SK-N-SH treated with all-trans-retinoic acid at 6 μM for 48 hours (cell line): Measurements from ENCODE around the gene ANKRD17.
"Not testable (repeated sequence)": the region's sequence is repeated elsewhere in the genome, so short reads cannot be mapped to it uniquely, and the experiment has no call there.

ENCODE experiments used
- ATAC-seq: fragments of 200-7000 bp; cut with Tn5 transposase; 3 replicates; pipeline ENCODE4 v1.9.1; 2020; ENCODE audit warnings: mild to moderate bottlenecking, moderate library complexity
- ARNTL ChIP-seq: fragments of 450-650 bp; formaldehyde crosslinking; IDR thresholded peaks from 2 replicates; pipeline ENCODE4 v1.5.0; 2020; ENCODE audit warnings: low read depth, mild to moderate bottlenecking, moderate library complexity, borderline replicate concordance
- BACH2 ChIP-seq: fragments of 250-450 bp; sonication (Bioruptor Pico); IDR thresholded peaks from 2 replicates; pipeline ENCODE4 v1.9.0; 2021; ENCODE audit warnings: mild to moderate bottlenecking, borderline replicate concordance
- CSDC2 ChIP-seq: fragments of 250-450 bp; sonication (Bioruptor Pico); IDR thresholded peaks from 2 replicates; pipeline ENCODE4 v1.5.0; 2020; ENCODE audit warnings: mild to moderate bottlenecking, moderate library complexity
- ESRRG ChIP-seq: fragments of 250-450 bp; sonication (Bioruptor Pico); IDR thresholded peaks from 2 replicates; pipeline ENCODE4 v1.6.1; 2021; ENCODE audit warnings: mild to moderate bottlenecking
- GLIS3 ChIP-seq: fragments of 250-450 bp; sonication (Bioruptor Pico); IDR thresholded peaks from 2 replicates; pipeline ENCODE4 v1.5.0; 2020; ENCODE audit warnings: mild to moderate bottlenecking, moderate library complexity
- ISL1 ChIP-seq: fragments of 250-450 bp; sonication (Bioruptor Pico); IDR thresholded peaks from 2 replicates; pipeline ENCODE4 v2.1.2; 2022; ENCODE audit warnings: mild to moderate bottlenecking, moderate library complexity
- OSR1 ChIP-seq: fragments of 250-450 bp; sonication (Bioruptor Pico); IDR thresholded peaks from 2 replicates; pipeline ENCODE4 v1.8.0; 2022; ENCODE audit warnings: moderate library complexity, mild to moderate bottlenecking, inconsistent platforms
- PPARA ChIP-seq: fragments of 250-450 bp; sonication (Bioruptor Pico); IDR thresholded peaks from 2 replicates; pipeline ENCODE4 v1.5.0; 2020; ENCODE audit warnings: mild to moderate bottlenecking, borderline replicate concordance
- RARB ChIP-seq: fragments of 250-450 bp; sonication (Bioruptor Pico); IDR thresholded peaks from 2 replicates; pipeline ENCODE4 v1.8.0; 2021; ENCODE audit warnings: mild to moderate bottlenecking, moderate library complexity
- SNAI2 ChIP-seq: fragments of 250-450 bp; sonication (Bioruptor Pico); IDR thresholded peaks from 2 replicates; pipeline ENCODE4 v1.5.0; 2020; ENCODE audit warnings: mild to moderate bottlenecking, moderate library complexity
- TCF4 ChIP-seq: fragments of 250-450 bp; sonication (Bioruptor Pico); IDR thresholded peaks from 2 replicates; pipeline ENCODE4 v1.8.0; 2021; ENCODE audit warnings: mild to moderate bottlenecking, moderate library complexity, borderline replicate concordance
- TOX ChIP-seq: fragments of 250-450 bp; sonication (Bioruptor Pico); IDR thresholded peaks from 2 replicates; pipeline ENCODE4 v1.8.0; 2021; ENCODE audit warnings: mild to moderate bottlenecking, moderate library complexity, borderline replicate concordance
- ZC3H10 ChIP-seq: fragments of 250-450 bp; sonication (Bioruptor Pico); IDR thresholded peaks from 2 replicates; pipeline ENCODE4 v1.5.1; 2021; ENCODE audit warnings: mild to moderate bottlenecking, moderate library complexity
- ZFP3 ChIP-seq: fragments of 250-450 bp; sonication (Bioruptor Pico); IDR thresholded peaks from 2 replicates; pipeline ENCODE4 v1.5.0; 2020; ENCODE audit warnings: mild to moderate bottlenecking, moderate library complexity
- ZNF565 ChIP-seq: fragments of 450-650 bp; formaldehyde crosslinking; conservative IDR thresholded peaks from 2 replicates; pipeline ENCODE4 v1.5.0; 2020; ENCODE audit warnings: low read depth, mild to moderate bottlenecking, moderate library complexity
- ZNF8 ChIP-seq: fragments of 450-650 bp; formaldehyde crosslinking; IDR thresholded peaks from 2 replicates; pipeline ENCODE4 v1.5.0; 2020; ENCODE audit warnings: mild to moderate bottlenecking, moderate library complexity
- TF ChIP-seq, protein P1 (sequence below): fragments of 250-450 bp; sonication (Bioruptor Pico); IDR thresholded peaks from 2 replicates; pipeline ENCODE4 v1.8.0; 2021; ENCODE audit warnings: low read depth, mild to moderate bottlenecking, moderate library complexity, borderline replicate concordance
- TF ChIP-seq, protein P2 (sequence below): fragments of 250-450 bp; sonication (Bioruptor Pico); IDR thresholded peaks from 2 replicates; pipeline ENCODE4 v1.8.0; 2020; ENCODE audit warnings: mild to moderate bottlenecking, moderate library complexity, borderline replicate concordance
- TF ChIP-seq, protein P3 (sequence below): fragments of 250-450 bp; sonication (Bioruptor Pico); IDR thresholded peaks from 2 replicates; pipeline ENCODE4 v1.5.0; 2020; ENCODE audit warnings: mild to moderate bottlenecking, moderate library complexity
- TF ChIP-seq, protein P4 (sequence below): fragments of 250-450 bp; sonication (Bioruptor Pico); IDR thresholded peaks from 2 replicates; pipeline ENCODE4 v1.5.1; 2021; ENCODE audit warnings: mild to moderate bottlenecking, moderate library complexity
- TF ChIP-seq, protein P5 (sequence below): fragments of 250-450 bp; sonication (Bioruptor Pico); IDR thresholded peaks from 2 replicates; pipeline ENCODE4 v1.5.1; 2020; ENCODE audit warnings: low read depth, mild to moderate bottlenecking, moderate library complexity

Gene ANKRD17

DNA sequence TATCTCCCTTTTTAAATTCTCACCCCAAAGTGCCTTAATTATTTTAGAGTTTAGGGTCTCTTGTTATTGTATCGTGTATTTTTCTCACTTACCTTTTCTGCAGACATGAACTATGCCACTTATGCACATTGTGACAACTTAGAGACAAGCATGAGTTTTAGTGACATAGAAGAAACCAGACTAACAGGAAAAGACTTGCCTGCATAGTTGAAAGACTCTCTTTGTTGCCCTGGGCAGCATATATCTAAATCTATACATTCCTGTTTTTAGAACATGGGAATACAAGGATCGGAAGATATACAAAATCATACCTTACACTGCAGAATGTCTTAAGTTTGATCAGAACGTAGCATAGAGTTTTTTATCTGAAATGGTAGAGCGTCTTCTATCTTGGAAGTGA lies 45.1 kb upstream of the ANKRD17 start:
- no peak for ATAC-seq
- TF ChIP-seq, protein P1, sequence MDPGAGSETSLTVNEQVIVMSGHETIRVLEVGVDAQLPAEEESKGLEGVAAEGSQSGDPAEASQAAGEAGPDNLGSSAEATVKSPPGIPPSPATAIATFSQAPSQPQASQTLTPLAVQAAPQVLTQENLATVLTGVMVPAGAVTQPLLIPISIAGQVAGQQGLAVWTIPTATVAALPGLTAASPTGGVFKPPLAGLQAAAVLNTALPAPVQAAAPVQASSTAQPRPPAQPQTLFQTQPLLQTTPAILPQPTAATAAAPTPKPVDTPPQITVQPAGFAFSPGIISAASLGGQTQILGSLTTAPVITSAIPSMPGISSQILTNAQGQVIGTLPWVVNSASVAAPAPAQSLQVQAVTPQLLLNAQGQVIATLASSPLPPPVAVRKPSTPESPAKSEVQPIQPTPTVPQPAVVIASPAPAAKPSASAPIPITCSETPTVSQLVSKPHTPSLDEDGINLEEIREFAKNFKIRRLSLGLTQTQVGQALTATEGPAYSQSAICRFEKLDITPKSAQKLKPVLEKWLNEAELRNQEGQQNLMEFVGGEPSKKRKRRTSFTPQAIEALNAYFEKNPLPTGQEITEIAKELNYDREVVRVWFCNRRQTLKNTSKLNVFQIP (CRISPR knock-in tag), result no peak
- TF ChIP-seq BACH2 (CRISPR knock-in tag) (no peak), ZC3H10 (CRISPR knock-in tag) (no peak), ISL1 (CRISPR knock-in tag) (no peak), GLIS3 (no peak), RARB (CRISPR knock-in tag) (no peak), ZNF8 (CRISPR knock-in tag) (no peak), TCF4 (CRISPR knock-in tag) (no peak), OSR1 (CRISPR knock-in tag) (no peak), CSDC2 (no peak), ZFP3 (CRISPR knock-in tag) (no peak), ARNTL (CRISPR knock-in tag) (no peak), SNAI2 (CRISPR knock-in tag) (no peak), ZNF565 (no peak), ESRRG (CRISPR knock-in tag) (no peak), TOX (CRISPR knock-in tag) (no peak)
- TF ChIP-seq, protein P2, sequence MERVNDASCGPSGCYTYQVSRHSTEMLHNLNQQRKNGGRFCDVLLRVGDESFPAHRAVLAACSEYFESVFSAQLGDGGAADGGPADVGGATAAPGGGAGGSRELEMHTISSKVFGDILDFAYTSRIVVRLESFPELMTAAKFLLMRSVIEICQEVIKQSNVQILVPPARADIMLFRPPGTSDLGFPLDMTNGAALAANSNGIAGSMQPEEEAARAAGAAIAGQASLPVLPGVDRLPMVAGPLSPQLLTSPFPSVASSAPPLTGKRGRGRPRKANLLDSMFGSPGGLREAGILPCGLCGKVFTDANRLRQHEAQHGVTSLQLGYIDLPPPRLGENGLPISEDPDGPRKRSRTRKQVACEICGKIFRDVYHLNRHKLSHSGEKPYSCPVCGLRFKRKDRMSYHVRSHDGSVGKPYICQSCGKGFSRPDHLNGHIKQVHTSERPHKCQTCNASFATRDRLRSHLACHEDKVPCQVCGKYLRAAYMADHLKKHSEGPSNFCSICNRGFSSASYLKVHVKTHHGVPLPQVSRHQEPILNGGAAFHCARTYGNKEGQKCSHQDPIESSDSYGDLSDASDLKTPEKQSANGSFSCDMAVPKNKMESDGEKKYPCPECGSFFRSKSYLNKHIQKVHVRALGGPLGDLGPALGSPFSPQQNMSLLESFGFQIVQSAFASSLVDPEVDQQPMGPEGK (CRISPR knock-in tag), result no peak
- TF ChIP-seq, protein P3, sequence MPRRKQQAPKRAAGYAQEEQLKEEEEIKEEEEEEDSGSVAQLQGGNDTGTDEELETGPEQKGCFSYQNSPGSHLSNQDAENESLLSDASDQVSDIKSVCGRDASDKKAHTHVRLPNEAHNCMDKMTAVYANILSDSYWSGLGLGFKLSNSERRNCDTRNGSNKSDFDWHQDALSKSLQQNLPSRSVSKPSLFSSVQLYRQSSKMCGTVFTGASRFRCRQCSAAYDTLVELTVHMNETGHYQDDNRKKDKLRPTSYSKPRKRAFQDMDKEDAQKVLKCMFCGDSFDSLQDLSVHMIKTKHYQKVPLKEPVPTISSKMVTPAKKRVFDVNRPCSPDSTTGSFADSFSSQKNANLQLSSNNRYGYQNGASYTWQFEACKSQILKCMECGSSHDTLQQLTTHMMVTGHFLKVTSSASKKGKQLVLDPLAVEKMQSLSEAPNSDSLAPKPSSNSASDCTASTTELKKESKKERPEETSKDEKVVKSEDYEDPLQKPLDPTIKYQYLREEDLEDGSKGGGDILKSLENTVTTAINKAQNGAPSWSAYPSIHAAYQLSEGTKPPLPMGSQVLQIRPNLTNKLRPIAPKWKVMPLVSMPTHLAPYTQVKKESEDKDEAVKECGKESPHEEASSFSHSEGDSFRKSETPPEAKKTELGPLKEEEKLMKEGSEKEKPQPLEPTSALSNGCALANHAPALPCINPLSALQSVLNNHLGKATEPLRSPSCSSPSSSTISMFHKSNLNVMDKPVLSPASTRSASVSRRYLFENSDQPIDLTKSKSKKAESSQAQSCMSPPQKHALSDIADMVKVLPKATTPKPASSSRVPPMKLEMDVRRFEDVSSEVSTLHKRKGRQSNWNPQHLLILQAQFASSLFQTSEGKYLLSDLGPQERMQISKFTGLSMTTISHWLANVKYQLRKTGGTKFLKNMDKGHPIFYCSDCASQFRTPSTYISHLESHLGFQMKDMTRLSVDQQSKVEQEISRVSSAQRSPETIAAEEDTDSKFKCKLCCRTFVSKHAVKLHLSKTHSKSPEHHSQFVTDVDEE, result no peak
- TF ChIP-seq, protein P4, sequence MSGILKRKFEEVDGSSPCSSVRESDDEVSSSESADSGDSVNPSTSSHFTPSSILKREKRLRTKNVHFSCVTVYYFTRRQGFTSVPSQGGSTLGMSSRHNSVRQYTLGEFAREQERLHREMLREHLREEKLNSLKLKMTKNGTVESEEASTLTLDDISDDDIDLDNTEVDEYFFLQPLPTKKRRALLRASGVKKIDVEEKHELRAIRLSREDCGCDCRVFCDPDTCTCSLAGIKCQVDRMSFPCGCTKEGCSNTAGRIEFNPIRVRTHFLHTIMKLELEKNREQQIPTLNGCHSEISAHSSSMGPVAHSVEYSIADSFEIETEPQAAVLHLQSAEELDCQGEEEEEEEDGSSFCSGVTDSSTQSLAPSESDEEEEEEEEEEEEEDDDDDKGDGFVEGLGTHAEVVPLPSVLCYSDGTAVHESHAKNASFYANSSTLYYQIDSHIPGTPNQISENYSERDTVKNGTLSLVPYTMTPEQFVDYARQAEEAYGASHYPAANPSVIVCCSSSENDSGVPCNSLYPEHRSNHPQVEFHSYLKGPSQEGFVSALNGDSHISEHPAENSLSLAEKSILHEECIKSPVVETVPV (CRISPR knock-in tag), result no peak
- TF ChIP-seq, protein P5, sequence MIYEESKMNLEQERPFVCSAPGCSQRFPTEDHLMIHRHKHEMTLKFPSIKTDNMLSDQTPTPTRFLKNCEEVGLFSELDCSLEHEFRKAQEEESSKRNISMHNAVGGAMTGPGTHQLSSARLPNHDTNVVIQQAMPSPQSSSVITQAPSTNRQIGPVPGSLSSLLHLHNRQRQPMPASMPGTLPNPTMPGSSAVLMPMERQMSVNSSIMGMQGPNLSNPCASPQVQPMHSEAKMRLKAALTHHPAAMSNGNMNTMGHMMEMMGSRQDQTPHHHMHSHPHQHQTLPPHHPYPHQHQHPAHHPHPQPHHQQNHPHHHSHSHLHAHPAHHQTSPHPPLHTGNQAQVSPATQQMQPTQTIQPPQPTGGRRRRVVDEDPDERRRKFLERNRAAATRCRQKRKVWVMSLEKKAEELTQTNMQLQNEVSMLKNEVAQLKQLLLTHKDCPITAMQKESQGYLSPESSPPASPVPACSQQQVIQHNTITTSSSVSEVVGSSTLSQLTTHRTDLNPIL (CRISPR knock-in tag), result no peak

DNA sequence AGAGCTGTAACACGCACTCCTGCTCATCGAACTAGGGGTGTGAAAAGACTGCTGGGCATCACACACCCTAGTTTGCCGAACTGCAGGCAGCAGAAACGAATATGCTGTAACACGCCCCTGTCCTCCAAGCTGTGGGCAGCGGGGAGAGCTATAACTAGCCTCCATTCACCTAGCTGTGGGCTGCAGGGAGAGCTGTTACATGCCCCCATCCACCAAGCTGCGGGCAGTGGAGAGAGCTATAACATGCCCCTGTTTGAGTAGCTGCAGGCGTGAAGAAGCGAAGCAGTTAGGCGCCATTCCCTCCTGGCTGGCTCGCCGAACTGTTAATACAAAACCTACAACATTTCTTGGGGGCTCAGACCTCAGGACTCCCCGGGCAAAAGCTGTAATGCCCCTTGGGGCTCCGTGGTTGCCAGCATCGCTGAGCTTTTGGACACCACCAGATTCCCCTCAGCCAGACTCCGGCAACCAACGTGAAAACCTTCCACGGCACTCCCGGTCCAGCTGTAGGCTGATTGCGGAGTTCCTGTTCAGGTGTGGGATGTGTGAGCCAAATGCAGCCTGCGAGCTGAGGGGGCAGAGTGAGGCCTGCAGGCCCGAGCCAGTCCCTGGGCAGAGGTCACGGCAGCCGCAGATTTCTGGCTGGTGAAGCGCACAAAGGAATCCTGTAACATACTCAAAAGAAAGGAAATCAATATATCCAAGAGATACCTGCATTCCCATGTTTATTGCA lies 41.1 kb upstream of the ANKRD17 start:
- TF ChIP-seq PPARA (CRISPR knock-in tag) (no peak), ISL1 (CRISPR knock-in tag) (no peak), SNAI2 (CRISPR knock-in tag) (no peak)
- TF ChIP-seq, protein P2 (CRISPR knock-in tag), result no peak
- no peak for ATAC-seq

DNA sequence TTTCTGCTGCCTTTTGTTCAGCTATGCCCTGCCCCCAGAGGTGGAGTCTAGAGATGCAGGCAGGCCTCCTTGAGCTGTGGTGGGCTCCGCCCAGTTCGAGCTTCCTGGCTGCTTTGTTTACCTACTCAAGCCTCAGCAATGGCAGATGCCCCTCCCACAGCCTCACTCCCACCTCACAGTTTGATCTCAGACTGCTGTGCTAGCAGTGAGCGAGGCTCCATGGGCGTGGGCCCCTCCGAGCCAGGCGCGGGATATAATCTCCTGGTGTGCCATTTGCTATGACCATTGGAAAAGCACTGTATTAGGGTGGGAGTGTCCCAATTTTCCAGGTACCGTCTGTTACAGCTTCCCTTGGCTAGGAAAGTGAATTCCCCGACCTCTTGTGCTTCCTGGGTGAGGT lies 34.1 kb upstream of the ANKRD17 start:
- not testable (repeated sequence) for ATAC-seq
